ENCODE measurements around the gene DCTN4.
A peak's percentile ranks its signal among the peaks of the same experiment; 100 is the strongest.

The DCTN4 gene

DNA sequence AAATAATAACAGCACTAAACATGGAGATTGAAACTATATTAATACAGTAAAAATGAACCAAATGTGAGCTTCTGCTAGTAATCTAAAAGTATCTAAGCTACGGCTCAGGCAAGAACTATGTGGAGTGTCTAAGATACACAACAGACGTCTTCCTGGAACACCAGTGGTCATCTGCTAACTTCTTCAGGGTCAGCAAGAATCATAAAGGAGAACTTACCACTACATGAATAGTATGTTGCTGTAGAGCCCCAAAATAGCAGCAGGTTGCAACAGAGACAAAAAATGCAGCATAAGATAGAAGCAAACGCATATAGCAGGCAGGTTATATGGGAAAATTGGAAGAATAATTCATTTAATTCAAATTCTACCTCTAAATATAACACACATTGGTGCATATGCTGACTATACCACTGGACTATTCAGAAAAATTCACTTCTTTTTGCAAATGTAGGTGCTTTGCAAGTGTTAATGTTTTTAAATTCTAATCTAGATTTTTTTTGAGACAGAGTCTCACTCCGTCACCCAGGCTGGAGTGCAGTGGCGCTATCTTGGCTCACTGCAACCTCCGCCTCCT is 27.1 kb downstream of the DCTN4 start:
- no peak for DNase-seq

DNA sequence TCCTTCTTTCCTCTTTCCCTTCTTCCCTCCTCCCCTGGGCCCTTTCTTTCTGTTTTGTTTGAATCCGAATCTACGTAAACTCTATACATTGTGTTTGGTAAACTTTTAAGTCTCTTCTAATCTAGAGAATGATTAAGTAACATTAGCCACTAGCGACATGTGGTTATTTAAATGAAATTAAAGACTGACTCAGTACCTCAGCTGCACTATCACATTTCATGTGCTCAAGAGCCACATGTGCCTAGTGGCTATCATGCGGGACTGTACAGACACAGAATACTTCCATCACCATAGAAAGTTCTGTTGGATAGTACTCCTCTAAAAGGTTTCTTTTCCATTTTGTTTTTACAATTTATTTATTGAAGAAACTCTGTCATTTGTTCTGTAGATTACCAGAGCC is 29.0 kb downstream of the DCTN4 start:
- DNase-seq: no peak

DNA sequence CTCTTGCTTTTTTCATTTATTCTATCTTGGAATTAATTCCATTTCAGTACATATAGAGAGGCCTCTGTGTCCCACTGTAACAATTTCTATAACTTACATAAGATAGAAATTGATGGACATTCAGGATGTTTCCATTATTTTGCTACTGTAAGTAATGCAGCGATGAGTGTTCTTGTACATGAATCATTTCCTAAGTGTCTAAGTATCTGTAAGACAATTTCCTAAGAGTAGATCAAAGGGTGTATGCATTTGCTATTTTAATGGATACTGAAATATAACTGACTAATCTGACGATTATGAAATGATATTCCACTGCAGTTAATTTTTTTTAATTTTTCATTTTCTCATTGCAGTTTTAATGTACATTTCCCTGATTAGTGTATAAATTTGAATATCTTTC is 35.0 kb downstream of the DCTN4 start:
- DNase-seq: no peak

DNA sequence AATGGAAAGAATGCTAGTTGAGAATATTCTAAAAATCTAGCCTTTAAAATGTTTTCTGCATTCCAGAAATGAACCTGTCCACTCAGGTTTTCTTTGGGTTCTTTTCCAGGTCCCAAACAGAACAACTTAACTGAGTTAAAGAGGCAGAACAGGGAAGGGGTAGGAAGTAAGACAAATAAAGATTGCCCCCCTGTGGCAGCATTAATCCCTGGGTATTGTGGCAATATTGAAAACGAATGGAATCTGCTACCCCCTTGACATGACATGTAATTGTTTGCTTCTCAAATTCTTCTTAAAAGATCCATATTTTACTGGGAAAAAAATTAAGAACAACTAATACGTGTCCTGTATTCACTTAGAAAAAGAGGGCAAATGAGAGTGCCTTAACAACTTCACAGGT is 48.7 kb downstream of the DCTN4 start:
- no peak for DNase-seq

DNA sequence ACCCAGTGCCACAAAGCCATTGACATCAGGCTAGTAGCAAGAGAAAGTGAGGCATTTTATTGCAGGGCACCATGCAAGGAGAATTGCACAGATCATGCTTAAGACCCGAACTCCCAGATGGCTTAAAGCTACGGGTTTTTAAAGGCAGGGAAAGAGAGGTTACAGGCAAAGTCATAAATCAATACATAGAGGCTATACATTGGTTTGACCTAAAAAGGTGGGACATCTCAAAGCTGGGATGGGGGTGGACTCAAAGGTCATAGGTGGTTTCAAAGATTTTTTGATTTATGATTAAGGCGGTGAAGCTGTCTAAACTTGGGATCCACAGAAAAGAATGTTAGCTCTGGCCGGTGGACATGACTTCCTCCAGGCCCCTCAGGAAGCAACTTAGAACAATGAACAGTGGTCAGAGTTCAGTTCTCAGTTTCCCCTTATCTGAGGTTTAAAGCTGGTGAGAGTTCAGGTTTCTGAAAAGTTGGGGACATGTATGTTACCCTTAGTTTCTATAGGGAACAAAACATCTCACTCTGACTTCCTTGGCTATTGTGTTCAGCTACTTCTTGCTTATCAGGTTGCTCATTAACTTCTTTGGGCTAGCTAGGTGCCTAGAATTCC is 51.9 kb downstream of the DCTN4 start:
- DNase-seq: no peak

DNA sequence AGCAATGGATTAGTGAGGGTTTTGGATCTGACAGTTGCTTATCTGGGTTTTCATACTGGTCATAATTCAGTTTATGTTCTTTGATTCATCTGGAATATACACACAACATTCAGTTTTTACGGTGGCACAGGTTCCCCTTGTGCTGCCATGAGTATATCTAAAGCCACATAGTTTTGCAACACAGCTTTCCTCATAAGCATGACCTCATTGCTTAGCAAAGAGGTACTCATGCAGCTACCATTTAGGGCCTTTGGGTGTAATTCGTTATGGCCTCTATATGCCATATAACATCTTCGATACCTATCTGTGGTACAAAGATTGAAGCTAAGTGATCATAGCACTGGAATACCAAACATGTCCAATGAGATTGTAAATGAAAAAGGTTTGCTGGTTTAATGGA is 55.1 kb downstream of the DCTN4 start:
- DNase-seq: no peak

DNA sequence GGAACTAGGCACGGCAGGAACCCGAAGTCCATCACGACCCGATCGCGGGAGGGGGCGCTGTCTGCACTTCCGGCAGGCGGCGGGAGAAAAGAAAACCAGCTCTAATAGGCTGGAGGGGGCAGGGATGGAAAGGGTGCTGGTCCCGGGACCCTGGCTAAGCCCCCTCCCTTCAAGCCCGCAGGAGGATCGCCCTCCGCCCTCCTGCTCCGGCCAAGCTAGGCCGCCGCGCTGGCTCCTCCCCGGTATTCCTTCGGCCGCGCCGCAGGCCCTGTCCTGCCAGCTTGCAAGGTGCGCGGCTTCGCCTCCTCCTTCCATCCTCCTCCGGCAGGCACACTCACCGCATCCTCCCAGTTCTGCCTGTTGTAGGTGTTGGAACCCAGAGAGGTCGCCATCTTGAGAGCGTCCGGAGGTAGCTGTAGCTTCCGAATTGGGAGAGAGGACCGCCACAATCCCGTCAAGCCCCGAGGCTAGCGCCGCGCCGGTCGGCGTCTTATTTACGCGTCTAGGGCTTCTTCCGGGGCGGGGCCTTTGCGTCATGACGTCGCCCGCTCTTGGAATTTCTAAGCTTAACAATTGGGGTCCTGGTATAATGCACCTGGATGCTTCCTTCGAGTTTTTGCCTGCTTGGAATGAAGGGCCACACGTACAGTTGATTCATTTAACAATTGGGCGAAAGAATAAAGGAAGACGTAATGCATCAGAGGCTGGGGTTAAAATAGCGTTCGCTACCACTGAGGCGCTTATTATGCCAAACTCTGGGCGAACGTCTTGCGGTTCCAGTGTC is 58.0 kb downstream of the DCTN4 start, which contains the start of gene RBM22:
Gene RBM22 (minus strand): TSS at position 469 of the 784 bp plus-strand sequence. CDS start 77 bp downstream, at position 392.
- DNase-seq: peak; percentile 86

DNA sequence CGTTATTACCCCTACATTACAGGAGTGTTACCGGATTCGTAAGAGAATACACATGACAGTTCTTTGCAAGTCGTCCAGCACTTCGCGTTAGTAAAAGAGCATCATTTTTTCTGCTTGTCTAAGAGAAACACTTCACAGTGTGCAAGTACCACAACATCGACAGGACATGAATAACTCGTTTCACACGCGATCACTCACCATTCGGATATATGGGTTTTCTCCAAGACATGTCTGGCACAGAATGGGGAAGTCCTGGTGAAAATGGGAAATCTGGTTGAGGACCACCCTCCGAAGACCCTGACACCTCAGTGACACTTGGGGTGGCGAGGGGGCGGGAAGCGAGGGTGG is 58.6 kb downstream of the DCTN4 start:
- no peak for DNase-seq

DNA sequence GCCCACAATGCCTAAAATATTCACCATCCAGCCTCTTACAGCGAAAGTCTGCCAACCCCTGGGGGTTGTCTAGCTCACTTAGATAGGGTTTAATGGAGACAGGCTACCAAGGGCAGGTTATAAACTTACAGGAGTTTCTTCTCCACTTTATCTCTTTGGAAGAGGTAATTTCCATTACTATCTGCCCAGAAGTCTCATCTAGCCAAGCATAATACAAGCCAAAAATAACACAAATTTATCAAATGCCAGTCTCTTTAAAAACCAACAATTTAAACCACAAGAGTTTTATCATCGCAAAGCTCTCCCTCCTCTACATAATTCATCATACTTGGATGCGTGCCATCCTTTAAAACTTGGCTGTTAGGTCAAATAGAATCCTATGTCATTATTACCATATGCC is 64.2 kb downstream of the DCTN4 start:
- no peak for DNase-seq

DNA sequence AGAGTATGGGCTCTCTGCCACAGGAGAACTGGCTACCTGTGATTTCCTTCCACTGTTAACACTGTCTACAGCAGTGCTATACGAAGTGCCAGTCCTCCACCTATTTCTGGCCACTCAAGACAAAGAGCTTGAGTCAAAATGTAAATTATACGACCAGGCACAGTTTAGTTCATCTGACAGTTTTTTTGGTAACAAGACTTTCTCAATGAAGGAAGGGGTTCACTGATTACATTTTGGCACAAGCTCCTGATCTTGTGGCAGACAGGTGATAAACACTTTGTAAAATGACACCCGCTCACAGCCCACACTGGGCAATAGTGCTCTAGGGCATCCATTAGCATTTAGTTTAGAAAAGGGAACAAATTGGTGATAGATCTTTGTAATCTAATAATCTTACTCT is 66.5 kb downstream of the DCTN4 start:
- no peak for DNase-seq

DNA sequence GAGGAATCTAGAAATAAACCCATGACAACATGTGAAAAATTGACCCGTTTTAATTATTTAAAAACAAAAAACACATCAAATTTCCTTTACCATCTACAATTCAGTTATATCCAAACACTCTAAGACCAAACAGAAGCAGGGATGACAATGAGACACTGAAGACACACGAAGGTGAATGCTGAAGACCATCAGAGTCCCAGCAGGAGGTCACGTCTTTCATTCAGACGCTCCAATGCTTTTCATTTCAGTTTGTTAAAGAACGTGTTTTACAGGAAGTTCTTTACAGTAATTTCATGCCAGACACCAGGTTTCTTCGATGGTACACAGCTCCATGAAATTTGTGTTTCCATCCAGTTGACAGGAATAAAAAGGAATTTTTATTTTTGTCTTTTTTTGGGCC is 68.1 kb downstream of the DCTN4 start:
- no peak for DNase-seq

DNA sequence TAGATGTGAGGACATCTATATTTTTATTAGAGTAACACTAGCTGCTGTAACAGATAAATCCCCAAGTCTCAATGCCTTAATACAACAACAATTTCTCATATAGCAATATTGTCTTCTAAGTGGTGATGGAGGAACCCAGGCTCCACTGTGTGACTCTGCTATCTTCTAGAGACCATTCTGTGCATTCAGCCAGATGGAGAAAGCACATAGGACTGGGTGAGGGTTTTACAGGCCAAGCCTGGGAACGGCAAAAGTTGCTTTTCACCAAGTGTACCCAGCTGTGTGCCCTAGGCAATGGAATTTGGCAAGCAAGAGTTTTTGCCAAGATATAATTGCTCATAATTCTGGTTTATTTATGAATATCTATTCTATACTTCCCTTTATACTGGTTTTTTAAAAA is 69.7 kb downstream of the DCTN4 start:
- DNase-seq: no peak

DNA sequence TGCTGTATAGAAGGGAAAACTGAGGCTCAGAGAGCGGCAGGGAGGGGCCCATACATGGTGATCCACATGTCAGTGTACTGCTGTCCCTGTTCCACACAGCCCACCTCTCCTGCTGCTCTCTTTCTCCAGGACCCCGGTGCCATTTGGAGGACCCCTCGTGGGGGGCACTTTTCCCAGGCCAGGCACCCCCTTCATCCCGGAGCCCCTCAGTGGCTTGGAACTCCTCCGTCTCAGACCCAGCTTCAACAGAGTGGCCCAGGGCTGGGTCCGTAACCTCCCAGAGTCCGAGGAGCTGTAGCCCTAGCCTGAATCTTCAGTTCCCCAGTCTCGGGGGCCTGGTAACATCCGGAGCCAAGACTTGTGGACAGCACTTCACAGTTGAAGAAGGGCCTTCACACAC is 82.2 kb downstream of the DCTN4 start:
- no peak for DNase-seq

DNA sequence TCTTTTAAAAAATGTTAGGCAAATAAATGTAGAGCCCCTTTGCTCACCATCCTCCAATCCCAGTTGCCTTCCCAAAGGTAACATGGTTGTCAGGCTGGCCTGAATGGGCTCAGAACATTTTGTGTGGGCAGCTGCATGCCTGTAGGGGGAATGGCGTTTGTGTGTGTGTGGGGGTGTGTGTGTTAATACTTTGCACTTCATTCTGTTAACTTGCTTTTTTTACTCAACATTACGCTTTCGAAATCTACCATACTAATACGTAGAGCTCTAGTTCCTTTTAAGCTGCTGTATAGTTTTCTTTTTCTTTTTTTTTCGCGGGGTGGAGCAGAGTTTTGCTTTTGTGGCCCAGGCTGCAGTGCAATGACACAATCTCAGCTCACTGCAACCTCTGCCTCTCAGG is 83.7 kb downstream of the DCTN4 start:
- DNase-seq: no peak

DNA sequence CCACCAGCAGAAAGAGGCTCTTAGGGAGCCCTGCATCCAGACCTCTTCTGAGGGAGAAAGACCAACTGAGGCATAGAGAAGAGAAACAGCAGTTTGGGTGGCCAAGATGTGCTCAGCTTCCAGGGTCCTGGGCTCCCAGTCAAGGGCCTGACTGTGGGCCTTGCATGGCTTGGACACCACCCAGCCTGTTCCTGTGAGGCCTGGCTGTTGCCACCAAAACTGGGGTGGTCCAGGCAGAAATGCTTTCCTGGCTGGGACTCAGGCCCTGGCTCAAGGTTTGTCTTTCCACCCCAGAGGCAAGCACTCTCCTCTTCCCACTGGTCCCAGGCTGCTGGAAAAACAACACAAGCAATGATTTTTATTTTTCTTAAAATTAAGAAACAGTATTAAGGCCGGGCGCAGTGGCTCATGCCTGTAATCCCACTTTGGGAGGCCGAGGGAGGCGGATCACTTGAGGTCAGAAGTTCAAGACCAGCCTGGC is 84.4 kb downstream of the DCTN4 start:
- DNase-seq: no peak

DNA sequence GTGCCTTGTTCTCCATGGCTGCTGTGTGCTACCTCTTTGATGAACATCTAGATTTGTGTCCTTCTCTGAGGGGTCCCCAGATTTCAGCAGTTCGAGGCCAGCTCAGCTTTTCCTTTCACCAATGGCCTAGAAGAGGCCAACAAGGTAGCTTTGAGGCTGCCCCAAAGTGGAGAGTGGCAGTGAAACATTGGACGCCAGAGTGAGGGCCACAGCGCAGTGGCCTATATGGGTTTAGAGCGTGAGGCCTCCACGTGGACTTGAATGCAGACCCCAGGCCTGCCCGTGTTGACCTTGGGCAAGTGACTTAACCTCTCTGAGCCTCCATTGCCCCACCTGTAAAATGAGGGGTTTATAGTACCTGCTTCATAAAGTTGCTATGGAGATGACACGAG is 85.9 kb downstream of the DCTN4 start:
- DNase-seq: no peak

DNA sequence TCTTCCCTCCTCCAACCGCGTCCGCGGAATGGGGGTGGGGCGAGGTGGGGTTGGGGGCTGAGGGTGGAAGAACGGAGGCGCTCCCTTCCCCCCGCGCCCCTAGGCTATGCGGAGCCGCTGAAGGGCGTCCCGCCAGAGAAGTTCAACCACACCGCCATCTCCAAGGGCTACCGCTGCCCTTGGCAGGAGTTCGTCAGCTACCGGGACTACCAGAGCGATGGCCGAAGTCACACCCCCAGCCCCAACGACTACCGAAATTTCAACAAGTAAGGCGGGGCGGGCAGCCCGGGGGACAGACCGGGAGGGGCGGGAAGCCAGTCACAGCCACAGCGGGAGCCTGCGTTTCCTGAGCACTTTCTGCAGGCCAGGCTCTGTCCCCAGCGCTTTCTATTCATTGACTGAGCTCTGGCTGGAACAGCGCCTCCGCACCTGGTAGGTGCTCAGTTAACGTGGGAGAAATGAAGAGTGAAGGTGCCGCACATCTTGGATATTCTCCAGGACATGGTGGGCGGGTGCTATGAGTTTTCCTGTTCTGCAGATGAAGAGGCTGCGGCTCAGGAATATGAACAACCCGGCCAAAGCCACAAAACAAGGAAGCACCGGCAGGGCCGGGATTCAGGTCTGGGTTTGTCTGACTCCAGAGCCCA is 86.5 kb downstream of the DCTN4 start:
- no peak for DNase-seq

DNA sequence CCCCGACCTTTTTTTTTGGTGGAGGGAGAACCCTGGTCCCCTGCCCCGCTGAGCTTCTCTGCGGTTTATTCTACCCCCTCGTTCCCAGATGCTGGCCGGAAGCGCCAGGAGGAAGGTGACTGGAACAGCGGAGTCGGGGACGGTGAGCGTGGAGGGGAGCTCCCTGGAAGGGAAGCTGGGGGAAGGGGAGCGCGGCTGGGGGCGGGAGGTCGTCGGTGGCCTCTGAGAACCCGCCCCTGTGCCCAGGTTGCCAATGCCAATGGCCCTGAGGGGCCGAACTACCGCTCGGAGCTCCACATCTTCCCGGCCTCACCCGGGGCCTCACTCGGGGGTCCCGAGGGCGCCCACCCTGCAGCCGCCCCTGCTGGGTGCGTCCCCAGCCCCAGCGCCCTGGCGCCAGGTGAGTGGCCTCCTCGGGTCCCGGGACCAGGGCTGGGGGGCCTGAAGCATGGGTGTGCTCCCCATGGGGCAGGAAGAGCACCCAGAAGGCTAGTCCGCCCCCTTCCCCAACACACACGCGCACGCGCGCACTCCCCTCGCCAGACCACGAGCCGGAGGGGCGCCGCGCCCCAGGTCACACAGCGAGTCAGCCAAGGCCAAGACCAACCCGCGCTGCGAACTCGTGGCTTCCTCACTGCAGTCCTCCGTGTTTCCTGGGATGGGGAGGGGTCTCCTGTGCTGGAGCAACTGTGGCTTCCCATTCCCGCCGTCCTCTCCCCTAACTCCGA is 87.1 kb downstream of the DCTN4 start:
- DNase-seq: no peak

DNA sequence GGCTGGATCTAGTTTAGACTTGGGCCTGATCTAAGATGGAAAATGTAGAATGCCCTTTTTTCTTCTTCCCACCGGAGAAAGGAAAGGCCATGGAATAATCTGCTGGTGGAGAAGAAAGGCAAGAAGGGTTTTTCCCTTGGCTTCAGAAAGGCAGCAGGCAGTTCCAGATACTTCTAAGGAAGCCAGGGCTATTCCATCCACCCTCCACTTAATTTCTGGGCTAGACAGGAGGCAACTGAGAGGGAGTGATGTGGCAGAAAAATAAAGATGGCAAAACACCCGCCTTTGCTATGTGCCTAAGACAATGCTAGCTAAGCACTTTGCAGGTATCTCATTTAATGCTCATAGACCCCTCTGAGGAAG is 87.9 kb downstream of the DCTN4 start:
- DNase-seq: no peak

DNA sequence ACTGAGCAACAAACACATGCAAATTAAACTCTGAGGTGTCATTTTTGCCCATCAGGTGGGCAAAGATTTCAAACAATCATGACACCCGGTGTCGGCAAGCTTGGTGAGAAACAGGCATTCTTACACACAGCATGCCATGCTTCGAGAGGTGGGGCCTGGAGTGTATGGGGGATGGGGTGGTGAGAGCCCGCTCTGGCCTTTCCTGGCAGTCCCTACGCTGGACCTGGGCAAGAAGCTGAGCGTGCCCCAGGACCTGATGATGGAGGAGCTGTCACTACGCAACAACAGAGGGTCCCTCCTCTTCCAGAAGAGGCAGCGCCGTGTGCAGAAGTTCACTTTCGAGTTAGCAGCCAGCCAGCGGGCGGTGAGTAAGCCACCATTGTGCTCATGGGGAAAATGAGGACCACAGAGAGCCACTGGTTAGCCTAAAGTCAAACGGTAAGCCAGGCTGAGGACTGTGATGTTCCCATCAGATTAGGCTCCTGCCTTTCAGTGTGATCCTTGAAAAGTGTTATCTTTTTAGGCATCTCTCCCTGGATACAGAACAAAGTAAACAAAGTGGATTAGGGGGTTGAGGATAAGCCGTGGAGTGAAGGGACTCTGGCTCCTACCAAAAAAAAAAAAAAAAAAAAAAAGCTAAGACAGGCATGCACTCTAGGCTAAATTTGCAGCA is 88.4 kb downstream of the DCTN4 start:
- DNase-seq: no peak

DNA sequence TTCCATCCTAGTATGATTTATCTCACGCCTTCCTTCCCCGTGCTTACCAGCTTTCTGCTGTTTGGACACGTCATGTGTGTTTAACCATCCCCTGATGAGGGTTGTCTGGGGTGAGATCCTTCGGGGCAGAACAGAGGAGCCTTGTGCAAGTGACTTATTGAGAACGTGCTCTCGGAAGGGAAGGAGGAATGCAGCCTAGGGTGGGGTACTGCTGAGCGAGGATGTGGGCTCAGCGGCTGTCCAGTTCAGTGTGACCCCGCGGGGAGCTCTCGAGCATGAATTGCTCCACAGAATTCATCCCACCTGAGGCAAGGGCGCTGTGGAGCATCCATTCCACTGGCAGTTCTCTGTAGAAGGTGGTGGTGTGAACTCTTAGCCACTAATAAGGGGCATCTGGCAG is 93.8 kb downstream of the DCTN4 start:
- no peak for DNase-seq

DNA sequence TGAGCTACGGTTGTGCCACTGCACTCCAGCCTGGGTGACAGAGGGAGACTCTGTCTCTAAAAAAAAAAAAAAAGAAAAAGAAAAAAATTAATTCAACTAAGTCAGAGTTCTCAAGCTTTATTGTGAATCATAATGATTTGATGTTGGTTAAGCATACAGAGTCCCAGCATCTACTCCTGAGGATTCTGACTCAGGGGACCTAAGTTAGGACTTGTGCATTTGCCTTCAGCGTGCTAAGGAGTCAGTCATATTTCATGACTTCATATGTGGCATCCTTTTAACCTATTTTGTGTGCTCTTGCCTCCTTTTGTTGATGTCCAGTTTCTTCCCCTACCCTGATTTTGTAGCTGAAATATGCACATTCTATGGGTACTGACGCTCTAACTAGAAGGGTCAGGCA is 94.9 kb downstream of the DCTN4 start:
- DNase-seq: no peak
